Suprapubic skin (tissue), 3 donors: ENCODE measurements around the gene APOE.

ENCODE experiments used
- POLR2A ChIP-seq, 2 donors: fragments of 450-650 bp; IDR thresholded peaks; one replicate each; pipeline ENCODE4 v1.6.1; 2017; ENCODE audit warnings: antibody characterized with exemption in 2 of 2, mild to moderate bottlenecking in 2 of 2, moderate library complexity in 2 of 2
- TF ChIP-seq, protein P1 (sequence below), 2 donors: fragments of 200-600 bp in 1 of 2; fragments of 450-650 bp in 1 of 2; sonication (generic) in 1 of 2; IDR thresholded peaks; one replicate each; pipeline ENCODE4 v1.5.1; 2016 to 2019; ENCODE audit warnings: antibody characterized with exemption in 2 of 2, mild to moderate bottlenecking in 1 of 2, moderate library complexity in 1 of 2

DNA sequence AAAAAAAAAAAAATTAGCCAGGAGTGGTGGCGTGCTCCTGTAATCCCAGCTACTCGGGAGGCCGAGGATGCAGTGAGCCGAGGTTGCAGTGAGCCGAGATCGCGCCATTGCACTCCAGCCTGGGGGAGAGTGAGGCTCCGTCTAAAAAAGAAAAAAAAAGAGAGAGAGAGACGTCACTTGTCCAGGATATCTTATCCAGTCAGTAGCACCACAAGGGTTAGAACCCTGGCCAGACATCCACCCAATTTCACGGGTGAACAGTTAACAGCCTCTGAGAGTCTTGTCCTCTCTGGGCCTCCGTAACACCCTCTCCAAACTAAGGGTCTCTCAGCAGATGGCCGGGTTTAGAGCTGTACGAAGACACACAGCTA, 48.7 kb downstream of the APOE start:
- no peak for TF ChIP-seq POLR2A (IDR thresholded peaks at IDR 0.05)
- TF ChIP-seq, protein P1, sequence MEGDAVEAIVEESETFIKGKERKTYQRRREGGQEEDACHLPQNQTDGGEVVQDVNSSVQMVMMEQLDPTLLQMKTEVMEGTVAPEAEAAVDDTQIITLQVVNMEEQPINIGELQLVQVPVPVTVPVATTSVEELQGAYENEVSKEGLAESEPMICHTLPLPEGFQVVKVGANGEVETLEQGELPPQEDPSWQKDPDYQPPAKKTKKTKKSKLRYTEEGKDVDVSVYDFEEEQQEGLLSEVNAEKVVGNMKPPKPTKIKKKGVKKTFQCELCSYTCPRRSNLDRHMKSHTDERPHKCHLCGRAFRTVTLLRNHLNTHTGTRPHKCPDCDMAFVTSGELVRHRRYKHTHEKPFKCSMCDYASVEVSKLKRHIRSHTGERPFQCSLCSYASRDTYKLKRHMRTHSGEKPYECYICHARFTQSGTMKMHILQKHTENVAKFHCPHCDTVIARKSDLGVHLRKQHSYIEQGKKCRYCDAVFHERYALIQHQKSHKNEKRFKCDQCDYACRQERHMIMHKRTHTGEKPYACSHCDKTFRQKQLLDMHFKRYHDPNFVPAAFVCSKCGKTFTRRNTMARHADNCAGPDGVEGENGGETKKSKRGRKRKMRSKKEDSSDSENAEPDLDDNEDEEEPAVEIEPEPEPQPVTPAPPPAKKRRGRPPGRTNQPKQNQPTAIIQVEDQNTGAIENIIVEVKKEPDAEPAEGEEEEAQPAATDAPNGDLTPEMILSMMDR (IDR thresholded peaks at IDR 0.05) = no peak
